Measurements from ENCODE around the gene FCMR. TPM values are rescaled to one million over a fixed set of nuclear protein-coding genes. Genes with fewer than 3 reads are reported as not detected.
A peak's percentile ranks its signal among the peaks of the same experiment; 100 is the strongest.

The FCMR gene
- polyA plus RNA-seq, 3 donors, result 1.9 to 3.0 (median 2.2) TPM

DNA sequence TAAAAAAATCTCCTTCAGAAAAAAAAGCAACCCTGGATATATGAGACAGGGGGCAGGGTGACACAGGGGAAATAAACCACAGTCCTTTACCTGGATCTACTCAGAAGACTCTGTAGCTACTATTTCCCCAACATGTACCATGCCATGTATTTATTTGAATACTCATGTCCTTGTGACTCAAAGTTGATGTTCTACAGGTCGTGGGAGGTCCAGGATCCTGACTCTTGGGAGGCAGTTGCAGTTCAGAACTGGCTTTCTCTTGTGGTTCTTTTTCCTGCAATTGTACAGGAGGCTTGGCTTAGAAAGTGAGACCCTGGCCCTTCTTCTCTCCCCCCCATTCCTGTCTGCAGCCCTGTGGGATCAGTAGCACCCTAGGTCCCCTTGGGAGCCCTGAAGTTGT is 30.3 kb downstream of the FCMR start:
- no CpG with 5 or more reads among the region's 1 CpG for WGBS (ENCODE audit: insufficient coverage)
- Histone ChIP-seq H3K4me2 (replicated peaks; ENCODE audit: extremely low read depth, low read length, poor library complexity, severe bottlenecking) (no peak overlapping the region), H3K4me1 (ENCODE audit: control insufficient read depth in 1 of 2, insufficient read depth in 2 of 2, low read length in 2 of 2) (peaks cover 8 to 12% of the 10 kb centered on the region in 2 donors), H3K36me3 (replicated peaks in 1 of 2; ENCODE audit: control insufficient read depth in 1 of 2, insufficient read depth in 2 of 2, low read length in 2 of 2) (no peaks in the 10 kb centered on the region), H3K79me2 (ENCODE audit: insufficient read depth, low read length) (no peaks in the 10 kb centered on the region), H3K9ac (ENCODE audit: insufficient read depth, low read length, poor library complexity, severe bottlenecking) (no peak overlapping the region), H2AFZ (ENCODE audit: insufficient read depth, low read depth, low read length, poor library complexity, severe bottlenecking) (no peak overlapping the region), H3K9me3 (replicated peaks in 1 of 2; ENCODE audit: control insufficient read depth in 1 of 2, insufficient read depth in 1 of 2, low read length in 2 of 2) (no peaks in the 10 kb centered on the region), H3K27ac (ENCODE audit: low read depth in 1 of 2, low read length in 2 of 2) (peak overlapping the region in 1 of 2 donors; percentile 30), H3K27me3 (ENCODE audit: control insufficient read depth in 2 of 2, insufficient read depth in 2 of 2, low read length in 2 of 2) (no peaks in the 10 kb centered on the region), H3K4me3 (replicated peaks in 1 of 3; ENCODE audit: low read depth in 2 of 3, low read length in 3 of 3) (no peak overlapping the region), H4K20me1 (ENCODE audit: insufficient read depth, low read length) (no peaks in the 10 kb centered on the region)
- Mint-ChIP-seq H3K4me3 (peak overlapping the region in 1 of 2 donors; percentile 62), H3K27ac (peak overlapping the region in 5 of 7 donors; percentile 17 to 77 (median 68)), H3K9me3 (peaks cover 0 to 3% (median 0%) of the 10 kb centered on the region in 7 donors), H3K36me3 (no peaks in the 10 kb centered on the region), H3K27me3 (ENCODE audit: low read depth in 3 of 3) (peaks cover 2 to 3% (median 2%) of the 10 kb centered on the region in 3 donors), H3K4me1 (peaks cover 17% of the 10 kb centered on the region)
- TF ChIP-seq, protein P1, sequence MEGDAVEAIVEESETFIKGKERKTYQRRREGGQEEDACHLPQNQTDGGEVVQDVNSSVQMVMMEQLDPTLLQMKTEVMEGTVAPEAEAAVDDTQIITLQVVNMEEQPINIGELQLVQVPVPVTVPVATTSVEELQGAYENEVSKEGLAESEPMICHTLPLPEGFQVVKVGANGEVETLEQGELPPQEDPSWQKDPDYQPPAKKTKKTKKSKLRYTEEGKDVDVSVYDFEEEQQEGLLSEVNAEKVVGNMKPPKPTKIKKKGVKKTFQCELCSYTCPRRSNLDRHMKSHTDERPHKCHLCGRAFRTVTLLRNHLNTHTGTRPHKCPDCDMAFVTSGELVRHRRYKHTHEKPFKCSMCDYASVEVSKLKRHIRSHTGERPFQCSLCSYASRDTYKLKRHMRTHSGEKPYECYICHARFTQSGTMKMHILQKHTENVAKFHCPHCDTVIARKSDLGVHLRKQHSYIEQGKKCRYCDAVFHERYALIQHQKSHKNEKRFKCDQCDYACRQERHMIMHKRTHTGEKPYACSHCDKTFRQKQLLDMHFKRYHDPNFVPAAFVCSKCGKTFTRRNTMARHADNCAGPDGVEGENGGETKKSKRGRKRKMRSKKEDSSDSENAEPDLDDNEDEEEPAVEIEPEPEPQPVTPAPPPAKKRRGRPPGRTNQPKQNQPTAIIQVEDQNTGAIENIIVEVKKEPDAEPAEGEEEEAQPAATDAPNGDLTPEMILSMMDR (IDR thresholded peaks at IDR 0.05), result no peak
- DNase-seq, result peak in 1 of 3 donors; percentile 40
- intact Hi-C loops (cut with micrococcal nuclease), result no loop called here

DNA sequence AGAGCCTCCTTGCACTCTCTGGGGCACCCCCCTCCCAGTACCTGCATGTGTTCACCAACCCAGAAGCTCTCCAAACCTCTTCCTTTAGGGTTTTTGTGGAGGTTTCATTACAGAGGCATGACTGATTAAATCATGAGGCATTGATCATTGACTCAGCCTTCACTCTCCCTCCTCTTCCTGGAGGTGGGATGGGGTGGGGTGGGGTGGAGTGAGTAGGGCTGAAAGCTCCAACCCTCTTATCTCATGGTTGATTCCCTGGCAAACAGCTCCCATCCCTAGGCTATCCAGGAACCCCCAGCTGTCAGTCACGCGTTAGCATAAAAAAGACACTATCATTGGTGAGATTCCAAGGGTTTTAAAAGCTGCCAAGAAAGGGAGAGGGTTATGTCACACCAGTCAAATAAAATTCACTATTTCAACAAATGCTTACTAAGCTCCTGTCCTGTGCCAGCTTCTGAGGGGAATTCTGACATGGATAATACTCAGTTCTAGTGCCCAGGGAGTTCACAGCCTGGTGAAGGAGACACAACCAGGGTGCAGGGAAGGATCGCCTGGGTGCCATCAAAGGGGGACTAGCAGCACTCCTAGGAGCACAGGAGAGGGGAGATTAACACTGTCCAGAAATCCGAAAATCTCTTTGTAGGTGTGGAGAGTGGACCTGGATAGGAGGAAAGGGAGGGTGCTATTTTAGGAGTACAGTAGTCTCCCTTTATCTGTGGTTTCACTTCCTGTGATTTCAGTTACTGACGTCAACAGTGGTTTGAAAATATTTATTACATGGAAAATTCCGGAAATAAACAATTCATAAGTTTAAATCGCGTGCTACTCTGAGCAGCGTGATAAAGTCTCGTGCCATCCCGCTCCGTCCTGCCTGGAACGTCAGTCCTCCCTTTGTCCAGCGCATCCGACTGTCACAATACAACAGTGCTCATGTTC is 31.3 kb downstream of the FCMR start:
- Mint-ChIP-seq H3K4me3 (peak overlapping the region; percentile 44 to 62), H3K9me3 (peaks cover 0 to 6% (median 0%) of the 10 kb centered on the region in 7 donors), H3K27ac (peak overlapping the region; percentile 37 to 80 (median 68)), H3K27me3 (ENCODE audit: low read depth in 3 of 3) (peaks cover 2 to 7% (median 3%) of the 10 kb centered on the region in 3 donors), H3K36me3 (no peaks in the 10 kb centered on the region), H3K4me1 (peaks cover 17% of the 10 kb centered on the region)
- Histone ChIP-seq H3K36me3 (replicated peaks in 1 of 2; ENCODE audit: control insufficient read depth in 1 of 2, insufficient read depth in 2 of 2, low read length in 2 of 2) (no peaks in the 10 kb centered on the region), H2AFZ (ENCODE audit: insufficient read depth, low read depth, low read length, poor library complexity, severe bottlenecking) (no peak overlapping the region), H3K4me3 (replicated peaks in 1 of 3; ENCODE audit: low read depth in 2 of 3, low read length in 3 of 3) (no peak overlapping the region), H3K79me2 (ENCODE audit: insufficient read depth, low read length) (no peaks in the 10 kb centered on the region), H3K4me1 (ENCODE audit: control insufficient read depth in 1 of 2, insufficient read depth in 2 of 2, low read length in 2 of 2) (peaks cover 8 to 12% of the 10 kb centered on the region in 2 donors), H3K4me2 (replicated peaks; ENCODE audit: extremely low read depth, low read length, poor library complexity, severe bottlenecking) (no peak overlapping the region), H3K9me3 (replicated peaks in 1 of 2; ENCODE audit: control insufficient read depth in 1 of 2, insufficient read depth in 1 of 2, low read length in 2 of 2) (no peaks in the 10 kb centered on the region), H3K9ac (ENCODE audit: insufficient read depth, low read length, poor library complexity, severe bottlenecking) (no peak overlapping the region), H3K27me3 (ENCODE audit: control insufficient read depth in 2 of 2, insufficient read depth in 2 of 2, low read length in 2 of 2) (no peaks in the 10 kb centered on the region), H3K27ac (ENCODE audit: low read depth in 1 of 2, low read length in 2 of 2) (peak overlapping the region in 1 of 2 donors; percentile 48), H4K20me1 (ENCODE audit: insufficient read depth, low read length) (no peaks in the 10 kb centered on the region)
- DNase-seq, result peak; percentile 80 to 88 (median 86)
- TF ChIP-seq, protein P1 (IDR thresholded peaks at IDR 0.05), result no peak
- intact Hi-C loops (cut with micrococcal nuclease), result no loop called here
- WGBS (ENCODE audit: insufficient coverage), result 17% methylated on average over 8 of the region's 15 CpGs

Data from CD14-positive monocyte (primary cell).